ENCODE results near the gene ANKRD53.

The ANKRD53 gene

DNA sequence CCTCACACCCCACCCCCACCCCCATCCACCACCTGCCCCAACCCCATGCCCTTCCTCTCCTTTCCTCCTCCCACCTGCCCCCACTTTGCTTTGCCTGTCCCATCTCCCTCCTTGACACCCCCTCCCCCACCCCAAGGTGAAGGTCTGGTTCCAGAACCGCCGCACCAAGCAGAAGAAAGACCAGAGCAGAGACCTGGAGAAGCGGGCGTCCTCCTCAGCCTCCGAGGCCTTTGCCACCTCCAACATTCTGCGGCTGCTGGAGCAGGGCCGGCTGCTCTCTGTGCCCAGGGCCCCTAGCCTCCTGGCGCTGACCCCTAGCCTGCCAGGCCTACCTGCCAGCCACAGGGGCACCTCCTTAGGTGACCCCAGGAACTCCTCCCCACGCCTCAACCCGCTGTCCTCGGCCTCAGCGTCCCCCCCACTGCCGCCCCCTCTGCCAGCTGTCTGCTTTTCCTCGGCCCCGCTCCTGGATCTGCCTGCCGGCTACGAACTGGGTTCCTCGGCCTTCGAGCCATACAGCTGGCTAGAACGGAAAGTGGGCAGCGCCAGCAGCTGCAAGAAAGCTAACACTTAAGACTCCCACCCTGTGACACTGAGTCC lies 45.7 kb upstream of the ANKRD53 start:
- Histone ChIP-seq H3K4me2 (ENCODE audit: low read length) (no peak overlapping the region), H3K9me3 (ENCODE audit: control insufficient read depth, insufficient read depth, low read length) (no peaks in the 10 kb centered on the region), H3K27me3 (ENCODE audit: control insufficient read depth, low read length) (peaks cover 10% of the 10 kb centered on the region), H3K9me2 (replicated peaks; ENCODE audit: control insufficient read depth, low read length) (no peaks in the 10 kb centered on the region), H3K4me1 (ENCODE audit: control insufficient read depth, low read length) (peaks cover 7% of the 10 kb centered on the region), H3K27ac (ENCODE audit: low read depth, low read length) (no peak overlapping the region), H3K36me3 (ENCODE audit: control insufficient read depth, low read length) (no peaks in the 10 kb centered on the region), H3F3A (ENCODE audit: control insufficient read depth, insufficient read depth) (no peaks in the 10 kb centered on the region), H3K4me3 (ENCODE audit: low read length) (no peak overlapping the region), H3K79me2 (ENCODE audit: control insufficient read depth, low read length) (no peaks in the 10 kb centered on the region), H4K20me1 (ENCODE audit: control insufficient read depth, insufficient read depth, low read depth, low read length) (no peaks in the 10 kb centered on the region)
- no peak for TF ChIP-seq EZH2phosphoT487 (IDR thresholded peaks at IDR 0.05; ENCODE audit: borderline replicate concordance, low read length)
- TF ChIP-seq, protein P1, sequence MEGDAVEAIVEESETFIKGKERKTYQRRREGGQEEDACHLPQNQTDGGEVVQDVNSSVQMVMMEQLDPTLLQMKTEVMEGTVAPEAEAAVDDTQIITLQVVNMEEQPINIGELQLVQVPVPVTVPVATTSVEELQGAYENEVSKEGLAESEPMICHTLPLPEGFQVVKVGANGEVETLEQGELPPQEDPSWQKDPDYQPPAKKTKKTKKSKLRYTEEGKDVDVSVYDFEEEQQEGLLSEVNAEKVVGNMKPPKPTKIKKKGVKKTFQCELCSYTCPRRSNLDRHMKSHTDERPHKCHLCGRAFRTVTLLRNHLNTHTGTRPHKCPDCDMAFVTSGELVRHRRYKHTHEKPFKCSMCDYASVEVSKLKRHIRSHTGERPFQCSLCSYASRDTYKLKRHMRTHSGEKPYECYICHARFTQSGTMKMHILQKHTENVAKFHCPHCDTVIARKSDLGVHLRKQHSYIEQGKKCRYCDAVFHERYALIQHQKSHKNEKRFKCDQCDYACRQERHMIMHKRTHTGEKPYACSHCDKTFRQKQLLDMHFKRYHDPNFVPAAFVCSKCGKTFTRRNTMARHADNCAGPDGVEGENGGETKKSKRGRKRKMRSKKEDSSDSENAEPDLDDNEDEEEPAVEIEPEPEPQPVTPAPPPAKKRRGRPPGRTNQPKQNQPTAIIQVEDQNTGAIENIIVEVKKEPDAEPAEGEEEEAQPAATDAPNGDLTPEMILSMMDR (IDR thresholded peaks at IDR 0.05; ENCODE audit: low read depth, low read length, poor library complexity, severe bottlenecking) = no peak

DNA sequence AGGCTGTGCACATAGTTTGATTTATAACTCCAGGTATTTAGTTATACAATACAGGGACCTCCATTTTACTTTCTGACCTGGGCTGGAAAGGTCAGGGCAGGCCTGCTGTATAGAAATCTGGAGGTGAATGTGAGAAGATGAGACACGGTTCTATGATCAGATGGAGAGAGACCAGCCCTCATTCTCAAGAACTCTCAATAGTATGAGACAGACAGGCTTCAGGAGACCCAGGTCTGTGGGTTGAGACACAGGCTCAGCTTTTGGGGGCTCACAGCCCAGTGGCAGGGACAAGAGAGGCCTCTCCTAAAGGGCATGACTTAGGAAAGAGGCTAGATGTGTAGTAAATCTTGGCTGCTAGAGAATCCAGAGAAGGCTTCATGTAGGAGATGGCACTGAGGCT lies 43.4 kb upstream of the ANKRD53 start:
- Histone ChIP-seq H3K4me2 (ENCODE audit: low read length) (no peak overlapping the region), H3K9me2 (replicated peaks; ENCODE audit: control insufficient read depth, low read length) (no peaks in the 10 kb centered on the region), H3K36me3 (ENCODE audit: control insufficient read depth, low read length) (no peaks in the 10 kb centered on the region), H3K27me3 (ENCODE audit: control insufficient read depth, low read length) (peaks cover 10% of the 10 kb centered on the region), H4K20me1 (ENCODE audit: control insufficient read depth, insufficient read depth, low read depth, low read length) (no peaks in the 10 kb centered on the region), H3F3A (ENCODE audit: control insufficient read depth, insufficient read depth) (no peaks in the 10 kb centered on the region), H3K79me2 (ENCODE audit: control insufficient read depth, low read length) (no peaks in the 10 kb centered on the region), H3K4me1 (ENCODE audit: control insufficient read depth, low read length) (peaks cover 7% of the 10 kb centered on the region), H3K27ac (ENCODE audit: low read depth, low read length) (no peak overlapping the region), H3K4me3 (ENCODE audit: low read length) (no peak overlapping the region), H3K9me3 (ENCODE audit: control insufficient read depth, insufficient read depth, low read length) (no peaks in the 10 kb centered on the region)
- TF ChIP-seq EZH2phosphoT487 (IDR thresholded peaks at IDR 0.05; ENCODE audit: borderline replicate concordance, low read length) = no peak
- TF ChIP-seq, protein P1 (IDR thresholded peaks at IDR 0.05; ENCODE audit: low read depth, low read length, poor library complexity, severe bottlenecking) = no peak

DNA sequence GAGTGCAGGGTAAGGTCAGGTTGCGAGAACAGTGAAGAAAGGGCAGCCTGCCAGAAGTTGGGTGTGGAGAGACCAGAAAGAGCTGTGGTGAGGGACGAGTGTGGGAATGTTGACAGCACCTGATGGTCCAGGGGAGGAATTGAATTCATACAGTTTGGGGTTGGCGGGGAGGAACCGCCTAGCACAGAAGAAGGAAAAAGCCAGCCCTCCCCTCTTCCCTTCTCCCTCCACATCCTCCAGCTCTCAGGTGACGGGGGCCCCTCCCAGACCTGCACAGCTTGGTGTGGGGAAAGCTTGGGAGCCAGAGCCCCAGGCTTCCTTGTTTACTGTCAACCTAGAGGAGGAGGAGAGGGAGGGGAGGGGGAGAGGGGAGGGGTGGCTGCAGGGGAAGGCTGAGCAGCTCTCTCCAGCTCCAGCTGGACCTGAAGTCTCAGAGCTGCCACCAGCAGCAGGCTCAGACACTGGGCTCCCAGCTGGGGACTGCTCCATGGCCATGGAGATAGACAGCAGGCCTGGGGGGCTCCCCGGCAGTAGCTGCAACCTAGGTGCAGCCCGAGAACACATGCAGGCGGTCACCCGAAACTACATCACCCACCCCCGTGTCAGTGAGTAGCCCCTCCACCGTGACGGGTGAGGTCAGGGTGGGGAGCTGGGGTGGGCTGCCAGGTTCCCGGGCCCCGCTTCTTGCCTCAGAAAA lies 42.8 kb upstream of the ANKRD53 start, which contains the start of gene ATP6V1B1:
Gene ATP6V1B1 (plus strand): TSS at position 433 of the 697 bp plus-strand sequence. CDS start 55 bp downstream, at position 488.
- Histone ChIP-seq H3K27me3 (ENCODE audit: control insufficient read depth, low read length) (peaks cover 10% of the 10 kb centered on the region), H3K36me3 (ENCODE audit: control insufficient read depth, low read length) (no peaks in the 10 kb centered on the region), H3K9me2 (replicated peaks; ENCODE audit: control insufficient read depth, low read length) (no peaks in the 10 kb centered on the region), H3K4me2 (ENCODE audit: low read length) (no peak within 1 kb of the TSS), H3K79me2 (ENCODE audit: control insufficient read depth, low read length) (no peaks in the 10 kb centered on the region), H3K4me3 (ENCODE audit: low read length) (no peak within 1 kb of the TSS), H3K9me3 (ENCODE audit: control insufficient read depth, insufficient read depth, low read length) (no peaks in the 10 kb centered on the region), H3K4me1 (ENCODE audit: control insufficient read depth, low read length) (peaks cover 6% of the 10 kb centered on the region), H3F3A (ENCODE audit: control insufficient read depth, insufficient read depth) (no peaks in the 10 kb centered on the region), H4K20me1 (ENCODE audit: control insufficient read depth, insufficient read depth, low read depth, low read length) (no peaks in the 10 kb centered on the region), H3K27ac (ENCODE audit: low read depth, low read length) (no peak within 1 kb of the TSS)
- no peak for TF ChIP-seq EZH2phosphoT487 (IDR thresholded peaks at IDR 0.05; ENCODE audit: borderline replicate concordance, low read length)
- TF ChIP-seq, protein P1 (IDR thresholded peaks at IDR 0.05; ENCODE audit: low read depth, low read length, poor library complexity, severe bottlenecking) = no peak

Measured in DOHH2 (cell line).